T-helper 1 cell treated with Interleukin-12 subunit alpha and Interleukin-12 subunit beta and Interleukin-4 antibody, amounts not matched to agents 30 μg/mL and 1 μg/mL, for 36 hours (primary cell): Measurements from ENCODE around the gene AGBL4.

ENCODE experiments used
- H3K27ac Mint-ChIP-seq: one replicate; pipeline ENCODE4 v1.8.0; 2021; ENCODE audit warnings: mild to moderate bottlenecking, mixed read lengths
- H3K27me3 Mint-ChIP-seq: one replicate; pipeline ENCODE4 v1.8.0; 2021; ENCODE audit warnings: low read depth, mixed read lengths
- H3K36me3 Mint-ChIP-seq: one replicate; pipeline ENCODE4 v1.8.0; 2021; ENCODE audit warnings: low read depth, mixed read lengths
- H3K4me1 Mint-ChIP-seq: one replicate; pipeline ENCODE4 v1.8.0; 2021; ENCODE audit warnings: low read depth, mixed read lengths
- H3K4me3 Mint-ChIP-seq: one replicate; pipeline ENCODE4 v1.8.0; 2021; ENCODE audit warnings: mild to moderate bottlenecking, moderate library complexity, mixed read lengths
- H3K9me3 Mint-ChIP-seq: one replicate; pipeline ENCODE4 v1.8.0; 2021; ENCODE audit warnings: mixed read lengths

The AGBL4 gene

GRCh38 chr1:48875552-48876329 is 1148.0 kb downstream of the AGBL4 start:
- Mint-ChIP-seq H3K27me3 (peaks cover 8% of the 10 kb centered on the region), H3K4me3 (no peak overlapping the region), H3K4me1 (no peaks in the 10 kb centered on the region), H3K9me3 (no peaks in the 10 kb centered on the region), H3K36me3 (no peaks in the 10 kb centered on the region), H3K27ac (no peak overlapping the region)

GRCh38 chr1:48873944-48874343 is 1149.8 kb downstream of the AGBL4 start:
- Mint-ChIP-seq H3K27me3 (peaks cover 10% of the 10 kb centered on the region), H3K4me3 (no peak overlapping the region)

GRCh38 chr1:48870596-48870995 is 1153.2 kb downstream of the AGBL4 start:
- no peak overlapping the region for H3K27ac Mint-ChIP-seq
- no peaks in the 10 kb centered on the region for H3K36me3 Mint-ChIP-seq
- H3K27me3 Mint-ChIP-seq, result peaks cover 10% of the 10 kb centered on the region
- no peaks in the 10 kb centered on the region for H3K9me3 Mint-ChIP-seq
- no peaks in the 10 kb centered on the region for H3K4me1 Mint-ChIP-seq
- no peak overlapping the region for H3K4me3 Mint-ChIP-seq

More at GRCh38 chr1:48873944-48874343, 1149.8 kb downstream of the AGBL4 start:
- Mint-ChIP-seq H3K4me1 (no peaks in the 10 kb centered on the region), H3K9me3 (no peaks in the 10 kb centered on the region), H3K27ac (no peak overlapping the region), H3K36me3 (no peaks in the 10 kb centered on the region)

GRCh38 chr1:48869116-48869893 is 1154.4 kb downstream of the AGBL4 start:
- H3K27me3 Mint-ChIP-seq, result peaks cover 5% of the 10 kb centered on the region
- no peak overlapping the region for H3K4me3 Mint-ChIP-seq
- no peaks in the 10 kb centered on the region for H3K9me3 Mint-ChIP-seq
- H3K27ac Mint-ChIP-seq, result no peak overlapping the region
- no peaks in the 10 kb centered on the region for H3K4me1 Mint-ChIP-seq
- no peaks in the 10 kb centered on the region for H3K36me3 Mint-ChIP-seq

- H3K27ac Mint-ChIP-seq, result no peak overlapping the region
- H3K9me3 Mint-ChIP-seq, result no peaks in the 10 kb centered on the region
- H3K4me1 Mint-ChIP-seq, result no peaks in the 10 kb centered on the region
- no peak overlapping the region for H3K4me3 Mint-ChIP-seq
- H3K27me3 Mint-ChIP-seq, result no peaks in the 10 kb centered on the region
- H3K36me3 Mint-ChIP-seq, result no peaks in the 10 kb centered on the region
Observed at GRCh38 chr1:48864913-48865312, 1158.8 kb downstream of the AGBL4 start.

- no peaks in the 10 kb centered on the region for H3K36me3 Mint-ChIP-seq
- peaks cover 10% of the 10 kb centered on the region for H3K27me3 Mint-ChIP-seq
- H3K27ac Mint-ChIP-seq, result no peak overlapping the region
- H3K9me3 Mint-ChIP-seq, result no peaks in the 10 kb centered on the region
- no peak overlapping the region for H3K4me3 Mint-ChIP-seq
- no peaks in the 10 kb centered on the region for H3K4me1 Mint-ChIP-seq
Observed at GRCh38 chr1:48859456-48859855, 1164.3 kb downstream of the AGBL4 start.

GRCh38 chr1:48858200-48858920 is 1165.4 kb downstream of the AGBL4 start:
- no peaks in the 10 kb centered on the region for H3K4me1 Mint-ChIP-seq
- H3K36me3 Mint-ChIP-seq, result no peaks in the 10 kb centered on the region
- H3K27me3 Mint-ChIP-seq, result peaks cover 10% of the 10 kb centered on the region
- no peak overlapping the region for H3K27ac Mint-ChIP-seq
- no peak overlapping the region for H3K4me3 Mint-ChIP-seq
- no peaks in the 10 kb centered on the region for H3K9me3 Mint-ChIP-seq

- H3K9me3 Mint-ChIP-seq, result no peaks in the 10 kb centered on the region
- peaks cover 6% of the 10 kb centered on the region for H3K27me3 Mint-ChIP-seq
- H3K4me1 Mint-ChIP-seq, result no peaks in the 10 kb centered on the region
- no peak overlapping the region for H3K27ac Mint-ChIP-seq
- no peaks in the 10 kb centered on the region for H3K36me3 Mint-ChIP-seq
- no peak overlapping the region for H3K4me3 Mint-ChIP-seq
Observed at GRCh38 chr1:48853006-48853405, 1170.7 kb downstream of the AGBL4 start.

- H3K36me3 Mint-ChIP-seq, result no peaks in the 10 kb centered on the region
- no peak overlapping the region for H3K4me3 Mint-ChIP-seq
- H3K27me3 Mint-ChIP-seq, result no peaks in the 10 kb centered on the region
- no peaks in the 10 kb centered on the region for H3K4me1 Mint-ChIP-seq
- H3K27ac Mint-ChIP-seq, result no peak overlapping the region
- no peaks in the 10 kb centered on the region for H3K9me3 Mint-ChIP-seq
Observed at GRCh38 chr1:48851638-48852037, 1172.1 kb downstream of the AGBL4 start.

- no peaks in the 10 kb centered on the region for H3K27me3 Mint-ChIP-seq
- no peaks in the 10 kb centered on the region for H3K4me1 Mint-ChIP-seq
- no peak overlapping the region for H3K4me3 Mint-ChIP-seq
- no peak overlapping the region for H3K27ac Mint-ChIP-seq
- H3K9me3 Mint-ChIP-seq, result no peaks in the 10 kb centered on the region
- H3K36me3 Mint-ChIP-seq, result no peaks in the 10 kb centered on the region
Observed at GRCh38 chr1:48848035-48848434, 1175.7 kb downstream of the AGBL4 start.

GRCh38 chr1:48846441-48846840 is 1177.3 kb downstream of the AGBL4 start:
- Mint-ChIP-seq H3K4me1 (no peaks in the 10 kb centered on the region), H3K4me3 (no peak overlapping the region), H3K27ac (no peak overlapping the region), H3K36me3 (no peaks in the 10 kb centered on the region), H3K27me3 (peaks cover 8% of the 10 kb centered on the region), H3K9me3 (no peaks in the 10 kb centered on the region)

- H3K4me1 Mint-ChIP-seq, result no peaks in the 10 kb centered on the region
Observed at GRCh38 chr1:48844187-48844586, 1179.6 kb downstream of the AGBL4 start.

GRCh38 chr1:48841966-48842365 is 1181.8 kb downstream of the AGBL4 start:
- H3K27me3 Mint-ChIP-seq, result peaks cover 8% of the 10 kb centered on the region
- no peak overlapping the region for H3K4me3 Mint-ChIP-seq
- H3K27ac Mint-ChIP-seq, result no peak overlapping the region
- no peaks in the 10 kb centered on the region for H3K9me3 Mint-ChIP-seq
- H3K36me3 Mint-ChIP-seq, result no peaks in the 10 kb centered on the region
- H3K4me1 Mint-ChIP-seq, result no peaks in the 10 kb centered on the region

More at GRCh38 chr1:48844187-48844586, 1179.6 kb downstream of the AGBL4 start:
- Mint-ChIP-seq H3K36me3 (no peaks in the 10 kb centered on the region), H3K27me3 (peaks cover 8% of the 10 kb centered on the region), H3K9me3 (no peaks in the 10 kb centered on the region), H3K4me3 (no peak overlapping the region), H3K27ac (no peak overlapping the region)

- H3K4me1 Mint-ChIP-seq, result no peaks in the 10 kb centered on the region
- no peak overlapping the region for H3K27ac Mint-ChIP-seq
- no peak overlapping the region for H3K4me3 Mint-ChIP-seq
- no peaks in the 10 kb centered on the region for H3K9me3 Mint-ChIP-seq
- H3K27me3 Mint-ChIP-seq, result peaks cover 8% of the 10 kb centered on the region
- H3K36me3 Mint-ChIP-seq, result no peaks in the 10 kb centered on the region
Observed at GRCh38 chr1:48841461-48841860, 1182.3 kb downstream of the AGBL4 start.
